ACC112 (cell line): Measurements from ENCODE around the gene AP1S1.

Experiments
- H2AFZ ChIP-seq: fragments of 200-600 bp; sonication (generic); one replicate; pipeline ENCODE4 v1.6.0; 2017; ENCODE audit warnings: antibody characterized with exemption, low read length; ENCODE audit not compliant: unreplicated experiment
- H3K27ac ChIP-seq: fragments of 200-600 bp; sonication (generic); 2 replicates; pipeline ENCODE4 v1.5.1; 2014; ENCODE audit warnings: low read depth, mild to moderate bottlenecking, antibody characterized with exemption, low read length, moderate library complexity
- H3K27me3 ChIP-seq: fragments of 200-600 bp; sonication (generic); 2 replicates; pipeline ENCODE4 v1.6.1; 2014; ENCODE audit warnings: mild to moderate bottlenecking, antibody characterized with exemption, low read length, moderate library complexity, mixed read lengths; ENCODE audit not compliant: insufficient read depth
- H3K36me3 ChIP-seq: fragments of 200-600 bp; sonication (generic); 2 replicates; pipeline ENCODE4 v1.6.1; 2016; ENCODE audit warnings: mild to moderate bottlenecking, antibody characterized with exemption, low read length, moderate library complexity, mixed read lengths; ENCODE audit not compliant: insufficient read depth
- H3K4me1 ChIP-seq: fragments of 200-600 bp; sonication (generic); one replicate; pipeline ENCODE4 v1.6.1; 2016; ENCODE audit warnings: low read length, mixed read lengths; ENCODE audit not compliant: insufficient read depth, unreplicated experiment, control insufficient read depth
- H3K4me3 ChIP-seq: fragments of 200-600 bp; sonication (generic); 2 replicates; pipeline ENCODE4 v1.5.1; 2014; ENCODE audit warnings: mild to moderate bottlenecking, low read depth, low read length
- H3K79me2 ChIP-seq: fragments of 200-600 bp; sonication (generic); one replicate; pipeline ENCODE4 v1.6.0; 2016; ENCODE audit warnings: low read length; ENCODE audit not compliant: control insufficient read depth, unreplicated experiment, insufficient read depth

AP1S1 gene

DNA sequence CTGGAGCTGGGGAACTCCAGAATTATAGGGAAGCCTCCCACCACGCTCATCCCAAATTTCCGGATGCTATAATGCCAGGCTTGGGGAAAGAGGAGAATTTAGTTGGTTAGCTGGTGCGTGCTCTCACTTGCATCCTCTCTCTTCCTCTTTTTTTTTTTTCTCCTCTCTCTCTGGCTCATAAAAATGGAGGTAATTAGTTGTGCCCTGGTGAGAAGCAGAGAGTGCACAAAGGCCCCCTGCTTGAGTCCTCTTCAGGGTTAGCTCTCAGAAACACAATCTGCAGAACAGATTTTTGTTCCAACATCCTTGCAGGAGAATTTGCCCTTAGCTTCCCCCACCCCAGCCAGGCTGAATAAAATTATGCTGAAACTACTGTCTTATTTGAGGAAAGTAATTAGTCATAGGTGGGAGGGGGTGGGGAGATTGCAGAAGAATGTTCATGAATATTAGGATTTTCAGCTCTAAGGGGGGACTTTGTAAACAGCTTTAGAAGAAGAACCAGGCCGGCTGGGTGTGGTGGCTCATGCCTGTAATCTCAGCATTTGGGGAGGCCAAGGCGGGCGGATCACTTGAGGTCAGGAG lies 19.8 kb upstream of the AP1S1 start:
- peaks cover 34% of the 10 kb centered on the region for H3K4me1 ChIP-seq
- H3K27me3 ChIP-seq: no peaks in the 10 kb centered on the region
- H3K27ac ChIP-seq: peak overlapping the region; percentile 22
- peaks cover 1% of the 10 kb centered on the region for H3K79me2 ChIP-seq
- H3K36me3 ChIP-seq: peaks cover 27% of the 10 kb centered on the region
- peak overlapping the region; percentile 27; the same call in 1 of the 2 replicates for H3K4me3 ChIP-seq
- no peak overlapping the region for H2AFZ ChIP-seq

DNA sequence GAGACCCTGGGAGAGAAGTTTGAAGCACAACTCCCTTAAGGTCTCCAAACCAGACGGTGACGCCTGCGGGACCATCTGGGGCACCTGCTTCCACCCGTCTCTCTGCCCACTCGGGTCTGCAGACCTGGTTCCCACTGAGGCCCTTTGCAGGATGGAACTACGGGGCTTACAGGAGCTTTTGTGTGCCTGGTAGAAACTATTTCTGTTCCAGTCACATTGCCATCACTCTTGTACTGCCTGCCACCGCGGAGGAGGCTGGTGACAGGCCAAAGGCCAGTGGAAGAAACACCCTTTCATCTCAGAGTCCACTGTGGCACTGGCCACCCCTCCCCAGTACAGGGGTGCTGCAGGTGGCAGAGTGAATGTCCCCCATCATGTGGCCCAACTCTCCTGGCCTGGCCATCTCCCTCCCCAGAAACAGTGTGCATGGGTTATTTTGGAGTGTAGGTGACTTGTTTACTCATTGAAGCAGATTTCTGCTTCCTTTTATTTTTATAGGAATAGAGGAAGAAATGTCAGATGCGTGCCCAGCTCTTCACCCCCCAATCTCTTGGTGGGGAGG lies 16.5 kb upstream of the AP1S1 start:
- peaks cover 15% of the 10 kb centered on the region for H3K36me3 ChIP-seq
- H3K27me3 ChIP-seq: no peaks in the 10 kb centered on the region
- peaks cover 28% of the 10 kb centered on the region for H3K4me1 ChIP-seq
- H2AFZ ChIP-seq: no peak overlapping the region
- H3K27ac ChIP-seq: peak overlapping the region; percentile 85
- H3K79me2 ChIP-seq: no peaks in the 10 kb centered on the region
- H3K4me3 ChIP-seq: no peak overlapping the region

DNA sequence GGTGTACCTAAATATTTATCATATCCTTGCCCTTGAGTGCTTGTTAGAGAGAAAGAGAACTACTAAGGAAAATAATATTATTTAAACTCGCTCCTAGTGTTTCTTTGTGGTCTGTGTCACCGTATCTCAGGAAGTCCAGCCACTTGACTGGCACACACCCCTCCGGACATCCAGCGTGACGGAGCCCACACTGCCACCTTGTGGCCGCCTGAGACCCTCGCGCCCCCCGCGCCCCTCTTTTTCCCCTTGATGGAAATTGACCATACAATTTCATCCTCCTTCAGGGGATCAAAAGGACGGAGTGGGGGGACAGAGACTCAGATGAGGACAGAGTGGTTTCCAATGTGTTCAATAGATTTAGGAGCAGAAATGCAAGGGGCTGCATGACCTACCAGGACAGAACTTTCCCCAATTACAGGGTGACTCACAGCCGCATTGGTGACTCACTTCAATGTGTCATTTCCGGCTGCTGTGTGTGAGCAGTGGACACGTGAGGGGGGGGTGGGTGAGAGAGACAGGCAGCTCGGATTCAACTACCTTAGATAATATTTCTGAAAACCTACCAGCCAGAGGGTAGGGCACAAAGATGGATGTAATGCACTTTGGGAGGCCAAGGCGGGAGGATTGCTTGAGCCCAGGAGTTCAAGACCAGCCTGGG lies 15.9 kb upstream of the AP1S1 start:
- Histone ChIP-seq H3K4me3 (no peak overlapping the region), H3K36me3 (peaks cover 15% of the 10 kb centered on the region), H3K27ac (peak overlapping the region; percentile 85), H3K79me2 (no peaks in the 10 kb centered on the region), H3K27me3 (no peaks in the 10 kb centered on the region), H2AFZ (no peak overlapping the region), H3K4me1 (peaks cover 26% of the 10 kb centered on the region)

DNA sequence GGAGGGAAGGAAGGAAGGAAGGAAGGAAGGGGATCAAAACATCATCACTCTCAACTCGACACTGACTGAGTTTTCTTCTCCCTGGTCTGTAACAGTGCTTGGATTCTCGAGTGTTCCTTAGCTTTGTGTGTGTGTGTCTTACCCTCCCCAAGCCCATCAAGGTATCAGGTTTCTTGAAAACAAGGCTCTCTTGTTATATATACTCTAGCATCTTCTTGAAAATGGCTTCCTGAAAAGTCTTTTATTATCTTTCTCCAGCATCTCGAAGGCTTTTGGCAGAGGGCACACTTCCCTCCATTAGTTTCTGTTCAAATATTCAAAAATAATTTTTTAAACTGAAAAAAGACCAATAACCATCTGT lies 14.0 kb upstream of the AP1S1 start:
- Histone ChIP-seq H3K36me3 (peaks cover 5% of the 10 kb centered on the region; the same call in 1 of the 2 replicates), H3K4me3 (no peak overlapping the region), H3K79me2 (no peaks in the 10 kb centered on the region), H3K27ac (peak overlapping the region; percentile 85), H3K27me3 (no peaks in the 10 kb centered on the region), H3K4me1 (peaks cover 17% of the 10 kb centered on the region), H2AFZ (no peak overlapping the region)

DNA sequence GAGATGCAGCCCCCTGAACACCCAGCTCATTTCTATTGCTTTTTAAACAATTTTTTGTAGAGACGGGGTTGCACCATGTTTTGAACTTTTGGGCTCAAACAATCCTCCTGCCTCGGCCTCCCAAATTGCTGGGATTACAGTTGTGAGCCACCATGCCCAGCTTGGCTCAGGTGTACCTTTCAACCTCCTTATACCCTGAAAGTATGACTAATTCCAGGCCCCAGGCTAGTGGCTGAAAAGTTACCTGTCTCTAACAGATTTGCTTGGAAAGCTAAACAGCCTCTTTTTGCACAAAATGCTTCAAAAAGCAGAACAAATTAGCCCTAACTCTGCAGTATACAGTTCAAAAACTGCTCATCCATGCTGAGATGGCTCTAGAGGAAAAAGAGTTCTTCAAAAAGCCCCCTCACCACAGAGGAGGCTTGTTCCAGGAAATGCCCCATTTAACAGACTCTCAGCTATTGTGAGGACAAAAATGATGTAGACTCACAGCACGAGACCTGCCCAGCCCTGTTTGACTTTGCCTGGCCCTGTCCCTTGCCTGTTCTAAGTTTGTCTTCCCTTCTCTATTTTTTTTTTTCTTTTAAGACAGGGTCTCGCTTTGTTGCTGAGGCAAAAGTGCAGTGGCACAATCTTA lies 13.4 kb upstream of the AP1S1 start:
- H3K27me3 ChIP-seq: no peaks in the 10 kb centered on the region
- no peak overlapping the region for H2AFZ ChIP-seq
- peak overlapping the region; percentile 85 for H3K27ac ChIP-seq
- H3K4me3 ChIP-seq: no peak overlapping the region
- H3K79me2 ChIP-seq: no peaks in the 10 kb centered on the region
- H3K36me3 ChIP-seq: no peaks in the 10 kb centered on the region
- peaks cover 17% of the 10 kb centered on the region for H3K4me1 ChIP-seq

DNA sequence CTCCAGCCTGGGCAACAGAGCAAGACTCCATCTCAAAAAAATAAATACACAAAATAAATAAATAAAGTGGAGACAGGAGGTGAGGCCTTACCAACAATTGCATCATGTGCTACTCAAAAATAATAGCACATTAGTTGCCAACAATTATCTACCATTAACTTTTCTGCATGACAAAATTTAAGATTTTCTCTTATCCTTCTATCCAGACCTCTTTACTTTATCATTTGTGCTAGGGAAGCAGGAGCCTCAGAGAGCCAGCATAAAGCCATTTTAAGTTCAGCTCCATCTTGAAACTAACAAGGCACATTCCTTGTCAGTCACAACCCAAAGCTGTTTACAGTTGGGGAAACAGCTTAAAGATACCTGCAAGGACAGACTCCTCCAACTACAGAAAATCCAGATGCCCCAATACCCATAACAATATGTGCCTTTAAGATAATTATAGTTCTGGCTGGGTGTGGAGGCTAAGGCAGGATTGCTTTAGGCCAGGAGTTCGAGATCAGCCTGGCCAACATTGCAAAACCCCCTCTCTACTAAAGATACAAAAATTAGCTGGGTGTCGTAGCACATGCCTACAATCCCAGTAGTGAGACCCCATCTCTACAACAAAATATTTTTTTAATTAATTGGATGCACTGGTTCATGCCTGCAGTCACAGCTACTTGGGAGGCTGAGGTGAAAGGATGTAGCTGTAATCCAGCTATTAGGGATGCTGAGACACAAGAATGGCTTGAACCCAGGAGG lies 2.2 kb upstream of the AP1S1 start:
- no peaks in the 10 kb centered on the region for H3K27me3 ChIP-seq
- no peak overlapping the region for H3K4me3 ChIP-seq
- no peak overlapping the region for H2AFZ ChIP-seq
- peaks cover 18% of the 10 kb centered on the region for H3K79me2 ChIP-seq
- H3K36me3 ChIP-seq: 0 out of 2 replicates have a peak, but pooled peaks cover under 1% of the 10 kb centered on the region
- H3K27ac ChIP-seq: no peak overlapping the region
- peaks cover 9% of the 10 kb centered on the region for H3K4me1 ChIP-seq

DNA sequence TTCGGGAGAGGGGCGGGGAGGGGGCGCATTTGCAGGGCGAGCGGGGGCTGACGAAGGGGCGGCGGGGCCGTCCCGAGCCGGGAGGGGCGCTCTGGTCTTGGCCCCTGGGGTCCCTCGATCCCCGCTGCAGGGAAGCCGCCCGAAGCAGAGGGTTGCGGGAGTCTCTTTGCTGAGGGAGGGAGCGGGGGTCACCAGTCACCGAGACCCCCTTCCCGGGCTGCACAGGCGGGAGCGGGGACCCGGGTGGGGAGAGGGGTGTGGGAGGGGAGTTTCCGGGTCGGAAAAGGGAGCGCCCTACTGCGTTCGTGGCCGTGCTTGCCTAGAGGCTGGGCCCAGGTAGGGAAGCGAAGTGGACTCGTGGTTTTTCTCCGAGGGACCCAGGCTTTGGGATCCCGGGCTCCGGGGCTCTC lies 422 bp downstream of the AP1S1 start:
- Histone ChIP-seq H3K4me3 (peak overlapping the region; percentile 92), H3K27ac (no peak overlapping the region), H3K79me2 (peaks cover 18% of the 10 kb centered on the region)

DNA sequence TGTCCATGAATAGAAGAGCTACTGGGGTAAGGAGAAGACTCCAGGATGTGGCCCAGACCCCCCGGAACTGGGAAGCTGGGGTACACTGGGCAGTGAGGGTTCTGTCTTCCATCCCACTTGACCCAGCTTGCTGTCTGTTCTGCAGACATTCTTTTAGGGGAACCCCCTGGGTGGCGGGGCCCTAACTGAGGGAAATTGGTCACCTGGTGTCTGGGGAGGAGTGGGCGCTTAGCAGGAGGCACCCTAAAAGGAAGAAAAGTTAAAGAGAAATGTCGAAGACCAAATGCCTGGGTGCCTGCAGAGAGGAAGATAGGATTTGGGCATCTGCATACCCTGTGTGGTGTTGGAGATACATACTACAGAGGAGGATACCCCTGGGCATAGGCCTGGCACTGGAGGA lies 1.0 kb downstream of the AP1S1 start:
- H3K4me1 ChIP-seq: peaks cover 23% of the 10 kb centered on the region
- H2AFZ ChIP-seq: no peak overlapping the region
- 0 out of 2 replicates have a peak, but pooled peaks cover 3% of the 10 kb centered on the region for H3K36me3 ChIP-seq
- peak overlapping the region; percentile 27 for H3K27ac ChIP-seq
- peaks cover 18% of the 10 kb centered on the region for H3K79me2 ChIP-seq
- H3K27me3 ChIP-seq: no peaks in the 10 kb centered on the region
- peak overlapping the region; percentile 92 for H3K4me3 ChIP-seq

More for the DNA sequence above, 422 bp downstream of the AP1S1 start:
- Histone ChIP-seq H3K36me3 (0 out of 2 replicates have a peak, but pooled peaks cover 3% of the 10 kb centered on the region), H2AFZ (peak overlapping the region; percentile 94), H3K27me3 (no peaks in the 10 kb centered on the region), H3K4me1 (peaks cover 17% of the 10 kb centered on the region)

DNA sequence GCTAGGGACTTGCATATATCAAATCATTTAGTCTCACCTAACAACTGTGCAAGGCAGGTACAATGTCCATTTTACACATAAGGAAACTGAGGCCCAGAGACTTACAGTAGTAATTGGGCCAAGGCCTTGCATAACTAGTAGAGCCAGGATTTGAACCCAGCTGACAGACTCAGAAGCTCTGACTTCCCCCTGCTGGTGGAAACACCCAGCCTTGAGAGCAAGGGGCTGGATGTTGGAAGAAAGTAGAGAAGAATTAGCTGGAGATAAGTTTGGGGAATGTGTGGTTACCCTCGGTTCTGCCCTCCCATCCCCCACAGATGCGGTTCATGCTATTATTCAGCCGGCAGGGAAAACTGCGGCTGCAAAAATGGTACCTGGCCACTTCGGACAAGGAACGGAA lies 2.0 kb downstream of the AP1S1 start:
- Histone ChIP-seq H3K27ac (no peak overlapping the region), H3K4me1 (peaks cover 25% of the 10 kb centered on the region), H3K79me2 (peaks cover 18% of the 10 kb centered on the region), H2AFZ (no peak overlapping the region), H3K36me3 (0 out of 2 replicates have a peak, but pooled peaks cover 3% of the 10 kb centered on the region), H3K27me3 (no peaks in the 10 kb centered on the region), H3K4me3 (no peak overlapping the region)

DNA sequence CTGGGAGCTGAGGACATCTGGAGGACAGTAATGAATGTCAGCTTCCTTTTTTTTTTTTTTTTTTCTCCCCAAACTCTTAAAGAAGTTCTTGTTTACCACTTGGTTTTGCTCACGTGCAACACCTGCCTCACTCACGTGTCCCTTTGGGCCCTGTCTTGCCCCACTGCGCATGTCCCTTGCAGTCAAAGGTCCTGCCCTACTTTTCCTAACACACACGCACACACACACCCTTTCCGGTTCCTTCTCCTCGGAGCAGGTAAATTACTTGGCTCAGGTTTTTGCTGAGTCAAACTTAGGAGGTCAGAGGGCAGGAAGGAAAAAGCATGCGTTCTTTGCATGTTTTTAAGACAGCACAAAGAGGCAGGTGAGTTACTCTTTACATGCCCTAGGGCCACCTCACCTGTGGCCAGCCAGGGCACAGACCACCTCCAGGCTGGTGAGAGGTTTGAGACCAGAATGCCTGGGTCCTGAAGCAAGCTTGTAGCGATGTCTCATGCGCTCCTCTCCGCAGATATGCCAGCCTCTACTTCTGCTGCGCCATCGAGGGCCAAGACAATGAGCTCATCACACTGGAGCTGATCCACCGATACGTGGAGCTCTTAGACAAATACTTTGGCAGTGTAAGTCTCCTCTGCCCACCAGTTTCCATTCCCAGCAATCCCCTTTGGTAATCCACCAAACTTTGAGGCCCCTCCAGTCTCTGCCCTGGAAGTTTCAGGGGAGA lies 2.8 kb downstream of the AP1S1 start:
- Histone ChIP-seq H3K36me3 (0 out of 2 replicates have a peak, but pooled peaks cover 3% of the 10 kb centered on the region), H3K4me1 (peaks cover 25% of the 10 kb centered on the region), H3K27me3 (no peaks in the 10 kb centered on the region), H3K79me2 (peaks cover 18% of the 10 kb centered on the region), H2AFZ (no peak overlapping the region), H3K27ac (no peak overlapping the region), H3K4me3 (no peak overlapping the region)
